Osteoblast (primary cell): ENCODE measurements around the gene RFPL1. TPM values are rescaled to one million over a fixed set of nuclear protein-coding genes. Genes with fewer than 3 reads are reported as not detected.
"Not testable (repeated sequence)": the region's sequence is repeated elsewhere in the genome, so short reads cannot be mapped to it uniquely, and the experiment has no call there.

Source experiments
- DNase-seq: peaks from one replicate; pipeline ENCODE4 v3.0.0; 2011; ENCODE audit warnings: low spot score, mixed read lengths; ENCODE audit not compliant: insufficient read length; ENCODE audit errors: missing footprints
- H2AFZ ChIP-seq: 2 replicates; pipeline ENCODE4 v1.6.0; 2011; ENCODE audit warnings: mild to moderate bottlenecking, low read length
- H3K27ac ChIP-seq: 2 replicates; pipeline ENCODE4 v1.5.1; 2011; ENCODE audit warnings: mild to moderate bottlenecking, low read depth, low read length, moderate library complexity
- H3K27me3 ChIP-seq: 2 replicates; pipeline ENCODE4 v1.6.0; 2012; ENCODE audit warnings: mild to moderate bottlenecking, control low read depth, inconsistent platforms, low read length, moderate library complexity; ENCODE audit not compliant: insufficient read depth
- H3K36me3 ChIP-seq: 2 replicates; pipeline ENCODE4 v1.5.1; 2011; ENCODE audit warnings: mild to moderate bottlenecking, low read length, control low read depth, moderate library complexity; ENCODE audit not compliant: insufficient read depth
- H3K4me1 ChIP-seq: 2 replicates; pipeline ENCODE4 v1.5.1; 2011; ENCODE audit warnings: mild to moderate bottlenecking, low read length, control low read depth, moderate library complexity; ENCODE audit not compliant: insufficient read depth
- H3K4me2 ChIP-seq: 2 replicates; pipeline ENCODE4 v1.6.0; 2011; ENCODE audit warnings: mild to moderate bottlenecking, low read length; ENCODE audit not compliant: insufficient read depth
- H3K4me3 ChIP-seq: fragments of 200-600 bp; sonication (generic); 3 replicates; pipeline ENCODE4 v1.5.1; 2012; ENCODE audit warnings: mild to moderate bottlenecking, low read length, inconsistent platforms; ENCODE audit not compliant: insufficient read depth
- H3K79me2 ChIP-seq: 2 replicates; pipeline ENCODE4 v1.6.0; 2012; ENCODE audit warnings: mild to moderate bottlenecking, low read length, control low read depth, inconsistent platforms; ENCODE audit not compliant: insufficient read depth
- H3K9me3 ChIP-seq: 2 replicates; pipeline ENCODE4 v1.5.1; 2011; ENCODE audit warnings: low read depth, low read length, control low read depth
- H4K20me1 ChIP-seq: 2 replicates; pipeline ENCODE4 v1.6.0; 2012; ENCODE audit warnings: mild to moderate bottlenecking, low read length, control low read depth; ENCODE audit not compliant: insufficient read depth
- total RNA-seq: library from RNA; depleted of rRNA; stranded (reverse); fragments of >200 nt; gene quantifications from 2 replicates; pipeline ENCODE4 v1.2.3, GENCODE V29; 2012
- TF ChIP-seq, protein P1 (sequence below): IDR thresholded peaks from 2 replicates; pipeline ENCODE4 v1.5.1; 2011; ENCODE audit warnings: mild to moderate bottlenecking, low read depth, low read length, moderate library complexity; ENCODE audit errors: extremely low read depth

Gene RFPL1
- total RNA-seq, 1 donor = not detected

DNA sequence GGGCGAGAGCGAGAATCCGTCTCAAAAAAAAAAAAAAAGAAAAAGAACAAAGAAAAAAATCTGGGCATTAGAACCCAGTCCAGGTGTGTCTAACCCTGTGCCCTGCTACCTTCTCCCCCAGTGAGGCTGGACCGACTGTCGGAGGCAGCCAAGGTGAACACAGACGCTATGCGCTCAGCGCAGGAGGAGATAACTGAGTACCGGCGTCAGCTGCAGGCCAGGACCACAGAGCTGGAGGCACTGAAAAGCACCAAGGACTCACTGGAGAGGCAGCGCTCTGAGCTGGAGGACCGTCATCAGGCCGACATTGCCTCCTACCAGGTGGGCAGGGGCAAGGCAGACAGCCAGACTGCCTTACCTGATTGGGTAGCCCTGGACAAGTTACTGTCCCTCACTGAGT lies 44.9 kb downstream of the RFPL1 start:
- Histone ChIP-seq H3K4me1 (no peaks in the 10 kb centered on the region), H3K27me3 (peaks cover 42% of the 10 kb centered on the region), H3K4me3 (no peak overlapping the region), H3K27ac (no peak overlapping the region), H3K9me3 (no peaks in the 10 kb centered on the region), H3K79me2 (no peaks in the 10 kb centered on the region), H3K4me2 (no peak overlapping the region), H2AFZ (no peak overlapping the region), H3K36me3 (no peaks in the 10 kb centered on the region), H4K20me1 (no peaks in the 10 kb centered on the region)
- TF ChIP-seq, protein P1, sequence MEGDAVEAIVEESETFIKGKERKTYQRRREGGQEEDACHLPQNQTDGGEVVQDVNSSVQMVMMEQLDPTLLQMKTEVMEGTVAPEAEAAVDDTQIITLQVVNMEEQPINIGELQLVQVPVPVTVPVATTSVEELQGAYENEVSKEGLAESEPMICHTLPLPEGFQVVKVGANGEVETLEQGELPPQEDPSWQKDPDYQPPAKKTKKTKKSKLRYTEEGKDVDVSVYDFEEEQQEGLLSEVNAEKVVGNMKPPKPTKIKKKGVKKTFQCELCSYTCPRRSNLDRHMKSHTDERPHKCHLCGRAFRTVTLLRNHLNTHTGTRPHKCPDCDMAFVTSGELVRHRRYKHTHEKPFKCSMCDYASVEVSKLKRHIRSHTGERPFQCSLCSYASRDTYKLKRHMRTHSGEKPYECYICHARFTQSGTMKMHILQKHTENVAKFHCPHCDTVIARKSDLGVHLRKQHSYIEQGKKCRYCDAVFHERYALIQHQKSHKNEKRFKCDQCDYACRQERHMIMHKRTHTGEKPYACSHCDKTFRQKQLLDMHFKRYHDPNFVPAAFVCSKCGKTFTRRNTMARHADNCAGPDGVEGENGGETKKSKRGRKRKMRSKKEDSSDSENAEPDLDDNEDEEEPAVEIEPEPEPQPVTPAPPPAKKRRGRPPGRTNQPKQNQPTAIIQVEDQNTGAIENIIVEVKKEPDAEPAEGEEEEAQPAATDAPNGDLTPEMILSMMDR = no peak
- DNase-seq = no peak

DNA sequence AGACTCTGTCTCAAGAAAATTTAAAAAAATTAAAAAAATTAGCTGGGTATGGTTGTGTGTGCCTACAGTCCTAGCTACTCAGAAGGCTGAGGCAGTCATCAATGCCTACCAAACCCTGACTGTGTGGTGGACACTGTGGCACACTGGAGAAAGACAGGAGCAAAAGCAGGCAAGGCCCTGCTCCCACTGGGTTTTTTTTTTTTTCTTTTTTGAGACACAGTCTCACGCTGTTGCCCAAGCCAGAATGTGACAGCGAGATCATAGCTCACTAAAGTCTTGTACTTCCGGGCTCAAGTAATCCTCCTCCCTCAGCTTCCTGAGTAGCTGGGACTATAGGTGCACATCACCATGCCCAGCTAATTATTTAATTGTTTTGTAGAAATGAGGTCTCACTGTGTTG lies 46.3 kb downstream of the RFPL1 start:
- no peaks in the 10 kb centered on the region for H3K9me3 ChIP-seq
- H3K4me3 ChIP-seq = no peak overlapping the region
- TF ChIP-seq, protein P1 = no peak
- H3K36me3 ChIP-seq = no peaks in the 10 kb centered on the region
- no peak overlapping the region for H3K4me2 ChIP-seq
- H3K79me2 ChIP-seq = no peaks in the 10 kb centered on the region
- H4K20me1 ChIP-seq = no peaks in the 10 kb centered on the region
- H3K4me1 ChIP-seq = no peaks in the 10 kb centered on the region
- H3K27me3 ChIP-seq = peaks cover 28% of the 10 kb centered on the region
- no peak overlapping the region for H2AFZ ChIP-seq
- H3K27ac ChIP-seq = no peak overlapping the region
- DNase-seq = no peak

DNA sequence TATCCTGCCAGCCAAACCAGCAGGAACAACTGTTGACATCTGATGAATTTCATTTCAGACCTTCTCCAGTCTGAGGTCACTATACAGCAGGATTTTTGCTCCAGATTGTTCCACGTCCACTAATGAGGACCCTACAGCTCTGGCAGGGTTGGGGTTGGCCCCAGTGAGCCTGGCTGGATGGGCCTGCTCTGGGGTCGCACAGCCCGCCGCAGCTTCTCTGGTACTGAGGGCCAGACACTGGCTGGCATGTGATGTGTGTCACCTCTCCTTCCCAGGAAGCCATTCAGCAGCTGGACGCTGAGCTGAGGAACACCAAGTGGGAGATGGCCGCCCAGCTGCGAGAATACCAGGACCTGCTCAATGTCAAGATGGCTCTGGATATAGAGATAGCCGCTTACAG lies 47.1 kb downstream of the RFPL1 start:
- H3K36me3 ChIP-seq = no peaks in the 10 kb centered on the region
- TF ChIP-seq, protein P1 = no peak
- no peak overlapping the region for H3K27ac ChIP-seq
- no peaks in the 10 kb centered on the region for H3K79me2 ChIP-seq
- no peak overlapping the region for H3K4me3 ChIP-seq
- no peaks in the 10 kb centered on the region for H3K4me1 ChIP-seq
- H3K27me3 ChIP-seq = peaks cover 20% of the 10 kb centered on the region
- H2AFZ ChIP-seq = no peak overlapping the region
- no peak overlapping the region for H3K4me2 ChIP-seq
- H3K9me3 ChIP-seq = no peaks in the 10 kb centered on the region
- no peak for DNase-seq
- no peaks in the 10 kb centered on the region for H4K20me1 ChIP-seq

DNA sequence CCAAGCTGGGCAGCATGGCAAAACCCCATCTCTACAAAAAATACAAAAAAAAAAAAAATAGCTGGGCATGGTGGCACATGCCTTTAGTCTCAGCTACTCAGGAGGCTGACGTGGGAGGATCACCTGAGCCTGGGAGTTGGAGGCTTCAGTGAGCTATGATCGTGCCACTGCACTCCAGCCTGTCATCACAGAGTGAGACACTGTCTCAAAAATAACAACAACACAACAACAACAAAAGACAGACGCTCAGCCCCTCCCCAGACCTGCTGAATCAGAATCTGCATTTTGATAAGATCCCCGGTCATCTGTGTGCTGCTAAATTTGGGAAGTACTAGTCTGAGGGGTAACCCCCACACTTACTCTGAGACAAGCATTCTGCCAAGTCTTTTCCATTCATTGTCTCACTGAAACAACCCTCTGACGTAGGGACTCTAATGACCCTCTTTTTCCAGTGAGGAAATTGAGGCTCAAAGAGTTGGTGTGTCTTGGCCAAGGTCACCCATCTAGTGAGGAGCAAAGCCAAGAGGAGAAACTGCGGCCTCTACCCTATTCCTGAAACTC lies 49.1 kb downstream of the RFPL1 start:
- TF ChIP-seq, protein P1 = no peak
- Histone ChIP-seq H3K9me3 (no peaks in the 10 kb centered on the region), H4K20me1 (no peaks in the 10 kb centered on the region), H3K27ac (no peak overlapping the region), H2AFZ (no peak overlapping the region), H3K27me3 (no peaks in the 10 kb centered on the region), H3K4me1 (no peaks in the 10 kb centered on the region), H3K4me3 (no peak overlapping the region), H3K79me2 (no peaks in the 10 kb centered on the region), H3K36me3 (no peaks in the 10 kb centered on the region), H3K4me2 (no peak overlapping the region)
- no peak for DNase-seq

DNA sequence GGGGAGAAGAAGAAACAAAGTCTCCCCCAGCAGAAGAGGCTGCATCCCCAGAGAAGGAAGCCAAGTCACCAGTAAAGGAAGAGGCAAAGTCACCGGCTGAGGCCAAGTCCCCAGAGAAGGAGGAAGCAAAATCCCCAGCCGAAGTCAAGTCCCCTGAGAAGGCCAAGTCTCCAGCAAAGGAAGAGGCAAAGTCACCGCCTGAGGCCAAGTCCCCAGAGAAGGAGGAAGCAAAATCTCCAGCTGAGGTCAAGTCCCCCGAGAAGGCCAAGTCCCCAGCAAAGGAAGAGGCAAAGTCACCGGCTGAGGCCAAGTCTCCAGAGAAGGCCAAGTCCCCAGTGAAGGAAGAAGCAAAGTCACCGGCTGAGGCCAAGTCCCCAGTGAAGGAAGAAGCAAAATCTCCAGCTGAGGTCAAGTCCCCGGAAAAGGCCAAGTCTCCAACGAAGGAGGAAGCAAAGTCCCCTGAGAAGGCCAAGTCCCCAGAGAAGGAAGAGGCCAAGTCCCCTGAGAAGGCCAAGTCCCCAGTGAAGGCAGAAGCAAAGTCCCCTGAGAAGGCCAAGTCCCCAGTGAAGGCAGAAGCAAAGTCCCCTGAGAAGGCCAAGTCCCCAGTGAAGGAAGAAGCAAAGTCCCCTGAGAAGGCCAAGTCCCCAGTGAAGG lies 50.9 kb downstream of the RFPL1 start:
- H3K4me3 ChIP-seq, H3K36me3 ChIP-seq, H3K4me1 ChIP-seq, H3K27ac ChIP-seq, H3K79me2 ChIP-seq, H3K9me3 ChIP-seq, DNase-seq, H2AFZ ChIP-seq, H3K27me3 ChIP-seq, H3K4me2 ChIP-seq, H4K20me1 ChIP-seq: not testable (repeated sequence)
